ENCODE data around the gene ST7L. TPM values are rescaled to one million over a fixed set of nuclear protein-coding genes. Genes with fewer than 3 reads are reported as not detected.

ST7L gene
- total and polyA plus RNA-seq, 2 donors from 2014 or later = 12.9 to 20.6 TPM

DNA sequence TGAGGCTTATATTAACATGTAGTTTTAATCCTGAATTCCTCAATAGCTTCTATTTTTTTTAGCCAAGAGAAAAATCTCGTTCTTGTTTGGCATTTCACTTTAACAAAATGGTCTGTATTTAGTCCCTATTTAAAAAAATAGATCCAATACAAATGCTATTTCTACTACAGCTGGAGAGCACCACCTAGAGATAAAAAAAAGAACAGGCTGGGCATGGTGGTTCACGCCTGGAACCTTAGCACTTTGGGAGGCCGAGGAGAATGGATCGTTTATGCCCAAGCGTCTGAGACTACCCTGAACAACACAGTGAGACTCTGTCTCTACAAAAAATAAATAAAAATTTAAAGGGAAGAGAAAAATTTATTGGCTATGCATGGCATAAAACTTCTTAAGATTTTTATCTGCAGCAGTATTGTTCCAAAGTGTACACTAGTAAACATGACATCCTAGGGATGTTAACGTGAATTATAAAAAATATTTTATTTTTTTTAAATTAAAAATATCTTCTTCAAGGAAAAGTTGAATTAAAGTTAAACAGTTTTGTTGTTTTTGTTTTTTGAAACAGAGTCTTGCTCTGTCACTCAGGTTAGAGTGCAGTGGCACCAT is 4.4 kb downstream of the ST7L start:
- no peak for FAIRE-seq
- Histone ChIP-seq H3K9ac (ENCODE audit: low read length in 3 of 3) (no peak overlapping the region), H3K36me3 (ENCODE audit: control insufficient read depth in 2 of 3, insufficient read depth in 3 of 3, low read length in 3 of 3) (peaks cover 2 to 32% (median 11%) of the 10 kb centered on the region in 3 donors), H3K4me3 (ENCODE audit: low read length in 3 of 3) (no peak overlapping the region), H3K27me3 (ENCODE audit: control insufficient read depth, insufficient read depth, low read length) (no peaks in the 10 kb centered on the region), H3K27ac (ENCODE audit: low read depth in 2 of 2, low read length in 2 of 2) (no peak overlapping the region), H3K9me3 (ENCODE audit: control insufficient read depth in 2 of 3, insufficient read depth in 1 of 3, low read length in 3 of 3) (no peaks in the 10 kb centered on the region), H3K4me1 (ENCODE audit: control insufficient read depth in 2 of 3, insufficient read depth in 2 of 3, low read depth in 1 of 3, low read length in 3 of 3) (peaks cover 5 to 6% (median 5%) of the 10 kb centered on the region in 3 donors)
- intact Hi-C loops (cut with DNase I) = no loop called here
- peak in 2 of 5 donors; percentile 14 to 38 for DNase-seq
- TF ChIP-seq, protein P1, sequence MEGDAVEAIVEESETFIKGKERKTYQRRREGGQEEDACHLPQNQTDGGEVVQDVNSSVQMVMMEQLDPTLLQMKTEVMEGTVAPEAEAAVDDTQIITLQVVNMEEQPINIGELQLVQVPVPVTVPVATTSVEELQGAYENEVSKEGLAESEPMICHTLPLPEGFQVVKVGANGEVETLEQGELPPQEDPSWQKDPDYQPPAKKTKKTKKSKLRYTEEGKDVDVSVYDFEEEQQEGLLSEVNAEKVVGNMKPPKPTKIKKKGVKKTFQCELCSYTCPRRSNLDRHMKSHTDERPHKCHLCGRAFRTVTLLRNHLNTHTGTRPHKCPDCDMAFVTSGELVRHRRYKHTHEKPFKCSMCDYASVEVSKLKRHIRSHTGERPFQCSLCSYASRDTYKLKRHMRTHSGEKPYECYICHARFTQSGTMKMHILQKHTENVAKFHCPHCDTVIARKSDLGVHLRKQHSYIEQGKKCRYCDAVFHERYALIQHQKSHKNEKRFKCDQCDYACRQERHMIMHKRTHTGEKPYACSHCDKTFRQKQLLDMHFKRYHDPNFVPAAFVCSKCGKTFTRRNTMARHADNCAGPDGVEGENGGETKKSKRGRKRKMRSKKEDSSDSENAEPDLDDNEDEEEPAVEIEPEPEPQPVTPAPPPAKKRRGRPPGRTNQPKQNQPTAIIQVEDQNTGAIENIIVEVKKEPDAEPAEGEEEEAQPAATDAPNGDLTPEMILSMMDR (IDR thresholded peaks at IDR 0.05; ENCODE audit: borderline replicate concordance, extremely low read depth, insufficient read depth) = peak; percentile 19

DNA sequence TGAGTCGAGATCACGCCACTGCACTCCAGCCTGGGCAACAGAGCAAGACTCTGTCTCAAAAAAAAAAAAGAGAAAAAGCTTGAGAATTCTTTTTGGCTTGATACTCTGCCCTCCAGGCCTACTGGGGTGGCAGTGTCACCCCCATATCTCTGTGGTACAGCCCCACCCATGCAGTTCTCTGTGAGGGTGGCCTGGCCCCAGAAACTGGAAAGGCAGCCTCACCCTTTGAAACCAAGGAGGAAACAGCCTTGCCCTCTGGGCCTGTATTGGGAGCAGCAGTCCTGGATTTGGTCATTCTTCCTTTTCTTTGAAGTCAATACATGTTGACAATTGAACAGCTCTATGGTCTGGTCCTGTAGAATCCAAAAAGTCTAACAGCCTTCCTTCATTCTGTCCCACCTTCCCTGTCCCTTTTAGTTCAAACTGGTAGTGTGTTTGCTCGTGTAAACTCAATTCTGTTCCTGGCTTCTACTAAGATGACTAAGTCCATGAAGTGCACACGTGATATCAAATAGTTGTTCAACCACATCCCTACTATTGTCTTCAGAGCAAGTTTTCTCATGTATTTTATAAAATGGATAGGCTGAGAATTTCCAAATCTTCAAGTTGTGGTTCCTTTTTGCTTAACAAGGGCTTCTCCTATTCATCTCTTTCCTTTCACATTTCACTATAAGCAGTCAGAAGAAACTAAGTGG is 13.2 kb downstream of the ST7L start:
- H3K9me3 ChIP-seq (ENCODE audit: control insufficient read depth in 2 of 3, insufficient read depth in 1 of 3, low read length in 3 of 3) = no peaks in the 10 kb centered on the region
- no peak overlapping the region for H3K27ac ChIP-seq (ENCODE audit: low read depth in 2 of 2, low read length in 2 of 2)
- DNase-seq (no peak), FAIRE-seq (no peak)
- H3K27me3 ChIP-seq (ENCODE audit: control insufficient read depth, insufficient read depth, low read length) = no peaks in the 10 kb centered on the region
- peaks cover 5 to 23% (median 20%) of the 10 kb centered on the region in 3 donors for H3K36me3 ChIP-seq (ENCODE audit: control insufficient read depth in 2 of 3, insufficient read depth in 3 of 3, low read length in 3 of 3)
- H3K4me1 ChIP-seq (ENCODE audit: control insufficient read depth in 2 of 3, insufficient read depth in 2 of 3, low read depth in 1 of 3, low read length in 3 of 3) = no peaks in the 10 kb centered on the region
- no peak overlapping the region for H3K9ac ChIP-seq (ENCODE audit: low read length in 3 of 3)
- H3K4me3 ChIP-seq (ENCODE audit: low read length in 3 of 3) = no peak overlapping the region
- TF ChIP-seq, protein P1 (IDR thresholded peaks at IDR 0.05; ENCODE audit: borderline replicate concordance, extremely low read depth, insufficient read depth) = no peak
- intact Hi-C loops (cut with DNase I) = no loop called here

DNA sequence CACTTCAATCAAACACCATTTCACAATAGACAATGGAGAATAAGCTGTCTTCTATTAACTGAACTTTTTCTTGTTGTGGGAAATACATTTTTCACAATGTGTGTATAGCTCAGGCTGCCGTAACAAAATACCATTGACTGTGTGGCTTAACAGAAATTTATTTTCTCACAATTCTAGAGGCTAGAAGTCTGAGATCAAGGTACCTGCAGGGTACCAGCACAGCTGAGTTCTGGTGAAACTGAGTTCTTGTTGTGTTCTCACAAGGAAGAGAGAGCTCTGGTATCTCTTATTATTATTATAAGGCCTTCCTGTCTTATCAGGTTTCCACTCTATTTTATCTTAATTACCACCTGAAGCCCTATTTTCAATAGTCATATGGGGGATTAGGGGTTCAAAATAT is 15.4 kb downstream of the ST7L start:
- Histone ChIP-seq H3K27ac (ENCODE audit: low read depth in 2 of 2, low read length in 2 of 2) (no peak overlapping the region), H3K4me3 (ENCODE audit: low read length in 3 of 3) (no peak overlapping the region), H3K9me3 (ENCODE audit: control insufficient read depth in 2 of 3, insufficient read depth in 1 of 3, low read length in 3 of 3) (no peaks in the 10 kb centered on the region), H3K36me3 (ENCODE audit: control insufficient read depth in 2 of 3, insufficient read depth in 3 of 3, low read length in 3 of 3) (peaks cover 3 to 13% (median 13%) of the 10 kb centered on the region in 3 donors), H3K27me3 (ENCODE audit: control insufficient read depth, insufficient read depth, low read length) (no peaks in the 10 kb centered on the region), H3K4me1 (ENCODE audit: control insufficient read depth in 2 of 3, insufficient read depth in 2 of 3, low read depth in 1 of 3, low read length in 3 of 3) (no peaks in the 10 kb centered on the region), H3K9ac (ENCODE audit: low read length in 3 of 3) (no peak overlapping the region)
- no peak for FAIRE-seq
- TF ChIP-seq, protein P1 (IDR thresholded peaks at IDR 0.05; ENCODE audit: borderline replicate concordance, extremely low read depth, insufficient read depth) = no peak
- DNase-seq = no peak
- intact Hi-C loops (cut with DNase I) = no loop called here

Measured in kidney (tissue), 14 donors.